ENCODE data around the gene CTNNBL1.
"Not testable (repeated sequence)": the region's sequence is repeated elsewhere in the genome, so short reads cannot be mapped to it uniquely, and the experiment has no call there.

The CTNNBL1 gene

GRCh38 chr20:37849566-37849965 lies 155.7 kb downstream of the CTNNBL1 start:
- no peak for TF ChIP-seq CTCF (IDR thresholded peaks at IDR 0.05; ENCODE audit: low read depth, low read length, missing control alignments)
- no peak overlapping the region for H3K4me3 ChIP-seq (replicated peaks; ENCODE audit: low read depth, low read length)

GRCh38 chr20:37850036-37850592 lies 156.3 kb downstream of the CTNNBL1 start:
- DNase-seq (ENCODE audit: extremely low read depth, low read depth), result no peak
- H3K4me3 ChIP-seq (replicated peaks; ENCODE audit: low read depth, low read length), result no peak overlapping the region

More at GRCh38 chr20:37849566-37849965, 155.7 kb downstream of the CTNNBL1 start:
- DNase-seq (ENCODE audit: extremely low read depth, low read depth), result no peak

GRCh38 chr20:37850724-37851355 lies 157.0 kb downstream of the CTNNBL1 start:
- no peak for DNase-seq (ENCODE audit: extremely low read depth, low read depth)
- TF ChIP-seq CTCF (IDR thresholded peaks at IDR 0.05; ENCODE audit: low read depth, low read length, missing control alignments), result no peak
- no peak overlapping the region for H3K4me3 ChIP-seq (replicated peaks; ENCODE audit: low read depth, low read length)

More at GRCh38 chr20:37850036-37850592, 156.3 kb downstream of the CTNNBL1 start:
- no peak for TF ChIP-seq CTCF (IDR thresholded peaks at IDR 0.05; ENCODE audit: low read depth, low read length, missing control alignments)

- H3K4me3 ChIP-seq (replicated peaks; ENCODE audit: low read depth, low read length), result no peak overlapping the region
- TF ChIP-seq CTCF (IDR thresholded peaks at IDR 0.05; ENCODE audit: low read depth, low read length, missing control alignments), result no peak
- DNase-seq (ENCODE audit: extremely low read depth, low read depth), result no peak
Measured at GRCh38 chr20:37852666-37853065, 158.8 kb downstream of the CTNNBL1 start.

GRCh38 chr20:37853823-37854375 lies 160.1 kb downstream of the CTNNBL1 start:
- H3K4me3 ChIP-seq (replicated peaks; ENCODE audit: low read depth, low read length), result no peak overlapping the region
- no peak for TF ChIP-seq CTCF (IDR thresholded peaks at IDR 0.05; ENCODE audit: low read depth, low read length, missing control alignments)
- DNase-seq (ENCODE audit: extremely low read depth, low read depth), result no peak

- not testable (repeated sequence) for H3K4me3 ChIP-seq (replicated peaks; ENCODE audit: low read depth, low read length); DNase-seq (ENCODE audit: extremely low read depth, low read depth)
Measured at GRCh38 chr20:37856034-37856433, 162.2 kb downstream of the CTNNBL1 start.

GRCh38 chr20:37856932-37857660 lies 163.3 kb downstream of the CTNNBL1 start:
- DNase-seq (ENCODE audit: extremely low read depth, low read depth), result no peak
- no peak overlapping the region for H3K4me3 ChIP-seq (replicated peaks; ENCODE audit: low read depth, low read length)
- TF ChIP-seq CTCF (IDR thresholded peaks at IDR 0.05; ENCODE audit: low read depth, low read length, missing control alignments), result no peak
